Keratinocyte (primary cell): ENCODE measurements around the gene TOX2.

Experiments used
- CTCF ChIP-seq, 3 experiments: IDR thresholded peaks in 1 of 3; conservative IDR thresholded peaks in 1 of 3; optimal IDR thresholded peaks in 1 of 3; 2 replicates in 2 of 3; 3 replicates in 1 of 3; pipeline versions ENCODE3 to v1.5.1; 2011; ENCODE audit warnings: low read length in 3 of 3, mild to moderate bottlenecking in 3 of 3, moderate library complexity in 2 of 3, control low read depth in 1 of 3, inconsistent platforms in 1 of 3; ENCODE audit not compliant: insufficient read depth in 2 of 3; ENCODE audit errors: extremely low read depth in 1 of 3
- EZH2 ChIP-seq: IDR thresholded peaks from one replicate; pipeline ENCODE4 v1.6.1; 2012; ENCODE audit warnings: inconsistent platforms, mild to moderate bottlenecking, low read length, moderate library complexity

- TF ChIP-seq CTCF (optimal IDR thresholded peaks at IDR 0.05 in 1 of 3, IDR thresholded peaks at IDR 0.05 in 1 of 3, conservative IDR thresholded peaks at IDR 0.05 in 1 of 3; ENCODE audit: extremely low read depth in 1 of 3, insufficient read depth in 2 of 3, low read length in 3 of 3) (no peak), EZH2 (no peak)
Measured at GRCh38 chr20:44019638-44020335, 105.1 kb downstream of the TOX2 start.
